Sigmoid colon (tissue), 4 donors: ENCODE data around the gene PTPN9.
"Not testable (repeated sequence)": the region's sequence is repeated elsewhere in the genome, so short reads cannot be mapped to it uniquely, and the experiment has no call there.

Experiments
- POLR2A ChIP-seq, 2 donors: fragments of 450-650 bp; IDR thresholded peaks; one replicate each; pipeline ENCODE4 v1.6.1; 2016; ENCODE audit warnings: antibody characterized with exemption in 2 of 2, mild to moderate bottlenecking in 2 of 2, moderate library complexity in 2 of 2
- POLR2AphosphoS5 ChIP-seq, 4 donors: sonication (generic); formaldehyde crosslinking; IDR thresholded peaks; one replicate each; pipeline ENCODE4 v1.6.1; 2017; ENCODE audit warnings: antibody characterized with exemption in 4 of 4
- TF ChIP-seq, protein P1 (sequence below), 4 experiments: fragments of 450-650 bp in 3 of 4; fragments of 200-600 bp in 1 of 4; IDR thresholded peaks; one replicate each; pipeline ENCODE4 v1.5.1; 2016 to 2019; ENCODE audit warnings: antibody characterized with exemption in 4 of 4, mild to moderate bottlenecking in 3 of 4, moderate library complexity in 2 of 4

- TF ChIP-seq, protein P1, sequence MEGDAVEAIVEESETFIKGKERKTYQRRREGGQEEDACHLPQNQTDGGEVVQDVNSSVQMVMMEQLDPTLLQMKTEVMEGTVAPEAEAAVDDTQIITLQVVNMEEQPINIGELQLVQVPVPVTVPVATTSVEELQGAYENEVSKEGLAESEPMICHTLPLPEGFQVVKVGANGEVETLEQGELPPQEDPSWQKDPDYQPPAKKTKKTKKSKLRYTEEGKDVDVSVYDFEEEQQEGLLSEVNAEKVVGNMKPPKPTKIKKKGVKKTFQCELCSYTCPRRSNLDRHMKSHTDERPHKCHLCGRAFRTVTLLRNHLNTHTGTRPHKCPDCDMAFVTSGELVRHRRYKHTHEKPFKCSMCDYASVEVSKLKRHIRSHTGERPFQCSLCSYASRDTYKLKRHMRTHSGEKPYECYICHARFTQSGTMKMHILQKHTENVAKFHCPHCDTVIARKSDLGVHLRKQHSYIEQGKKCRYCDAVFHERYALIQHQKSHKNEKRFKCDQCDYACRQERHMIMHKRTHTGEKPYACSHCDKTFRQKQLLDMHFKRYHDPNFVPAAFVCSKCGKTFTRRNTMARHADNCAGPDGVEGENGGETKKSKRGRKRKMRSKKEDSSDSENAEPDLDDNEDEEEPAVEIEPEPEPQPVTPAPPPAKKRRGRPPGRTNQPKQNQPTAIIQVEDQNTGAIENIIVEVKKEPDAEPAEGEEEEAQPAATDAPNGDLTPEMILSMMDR (IDR thresholded peaks at IDR 0.05): not testable (repeated sequence)
- TF ChIP-seq POLR2AphosphoS5, POLR2A (IDR thresholded peaks at IDR 0.05): not testable (repeated sequence)
Observed at GRCh38 chr15:75586422-75586821, 7.3 kb upstream of the PTPN9 start.
